Subcutaneous adipose tissue (tissue), 4 donors: ENCODE data around the gene TBL2. TPM values are rescaled to one million over a fixed set of nuclear protein-coding genes. Genes with fewer than 3 reads are reported as not detected.

ENCODE experiments used
- CTCF ChIP-seq: fragments of 450-650 bp; IDR thresholded peaks from one replicate; pipeline ENCODE4 v1.5.1; 2016; ENCODE audit warnings: low read depth, mild to moderate bottlenecking, control low read depth, antibody characterized with exemption, moderate library complexity
- total RNA-seq, 4 donors: library from RNA; depleted of rRNA; stranded (reverse); fragments of >200 nt; gene quantifications; one replicate each; pipeline ENCODE4 v1.1.0, GENCODE V29; 2016

TBL2 gene
- total RNA-seq, 4 donors from 2014 or later: 32.3 to 43.0 (median 37.1) TPM

DNA sequence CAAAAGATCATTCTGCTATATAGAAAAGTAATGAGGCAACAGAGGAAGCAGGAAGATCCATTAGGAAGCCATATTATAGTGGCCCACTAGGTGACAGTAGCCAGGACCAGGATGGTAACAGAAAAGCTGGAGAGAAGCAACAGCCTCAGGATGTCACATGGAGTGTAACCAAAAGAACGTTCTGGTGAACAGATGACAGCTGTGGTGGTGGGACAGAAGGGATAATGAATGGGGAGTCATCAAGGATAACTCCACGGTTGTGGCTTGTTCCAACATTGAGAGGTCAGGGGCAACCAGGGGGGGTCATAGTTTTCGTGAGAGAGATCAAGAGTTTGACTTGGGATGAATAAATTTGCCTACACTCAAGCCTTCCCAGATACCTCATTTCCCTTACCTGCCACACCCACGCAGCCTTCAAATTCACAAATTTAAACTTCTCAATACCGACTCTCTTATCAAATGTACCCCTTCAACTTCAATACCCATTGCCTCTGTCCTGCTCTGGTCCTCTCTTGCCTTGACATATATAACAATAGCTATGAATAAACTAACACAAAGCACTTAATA lies 9.3 kb downstream of the TBL2 start:
- no peak for TF ChIP-seq CTCF

DNA sequence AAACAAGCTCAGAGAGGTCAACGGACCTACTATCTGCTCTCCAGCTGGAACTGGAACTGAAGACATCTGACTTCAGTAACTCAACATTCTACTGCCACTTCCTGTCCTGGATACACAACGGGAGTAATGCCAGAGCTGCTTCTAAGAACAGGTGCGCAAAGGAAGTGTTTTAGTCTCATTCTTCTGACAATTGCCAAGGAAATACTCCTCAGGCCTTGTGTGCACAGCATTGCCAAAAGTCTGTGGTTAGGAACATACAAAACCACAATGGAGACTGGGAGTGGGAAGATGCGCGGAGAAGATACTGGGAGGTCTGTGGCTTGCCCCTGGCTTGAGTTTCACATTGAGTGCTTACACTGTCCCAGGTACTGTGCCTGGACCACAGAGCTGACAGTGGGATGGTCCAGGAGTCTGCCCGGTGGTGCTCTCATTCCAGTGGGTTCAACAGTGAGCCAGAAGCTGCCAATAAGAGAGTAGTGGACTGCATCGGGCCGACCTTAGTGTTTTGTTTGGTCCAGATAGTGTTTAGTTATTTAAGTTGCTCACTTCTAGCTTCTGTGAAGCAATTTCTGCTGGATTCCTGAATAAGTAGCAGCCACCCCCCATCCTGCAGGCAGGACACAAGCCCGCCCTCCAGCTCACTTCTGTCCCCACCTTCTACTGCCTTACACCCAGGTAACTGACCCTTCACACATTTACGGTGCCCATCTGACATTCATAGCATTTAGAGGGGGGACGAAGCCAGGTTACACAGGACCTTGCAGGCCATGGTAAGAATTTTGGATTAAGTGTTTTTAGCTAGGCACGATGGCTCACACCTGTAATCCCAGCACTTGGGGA lies 10.3 kb downstream of the TBL2 start:
- TF ChIP-seq CTCF: no peak

- TF ChIP-seq CTCF: no peak
These were observed 11.2 kb downstream of the TBL2 start for GRCh38 chr7:73567140-73567539.

- TF ChIP-seq CTCF: no peak
These were observed 12.6 kb downstream of the TBL2 start for GRCh38 chr7:73565675-73566340.

DNA sequence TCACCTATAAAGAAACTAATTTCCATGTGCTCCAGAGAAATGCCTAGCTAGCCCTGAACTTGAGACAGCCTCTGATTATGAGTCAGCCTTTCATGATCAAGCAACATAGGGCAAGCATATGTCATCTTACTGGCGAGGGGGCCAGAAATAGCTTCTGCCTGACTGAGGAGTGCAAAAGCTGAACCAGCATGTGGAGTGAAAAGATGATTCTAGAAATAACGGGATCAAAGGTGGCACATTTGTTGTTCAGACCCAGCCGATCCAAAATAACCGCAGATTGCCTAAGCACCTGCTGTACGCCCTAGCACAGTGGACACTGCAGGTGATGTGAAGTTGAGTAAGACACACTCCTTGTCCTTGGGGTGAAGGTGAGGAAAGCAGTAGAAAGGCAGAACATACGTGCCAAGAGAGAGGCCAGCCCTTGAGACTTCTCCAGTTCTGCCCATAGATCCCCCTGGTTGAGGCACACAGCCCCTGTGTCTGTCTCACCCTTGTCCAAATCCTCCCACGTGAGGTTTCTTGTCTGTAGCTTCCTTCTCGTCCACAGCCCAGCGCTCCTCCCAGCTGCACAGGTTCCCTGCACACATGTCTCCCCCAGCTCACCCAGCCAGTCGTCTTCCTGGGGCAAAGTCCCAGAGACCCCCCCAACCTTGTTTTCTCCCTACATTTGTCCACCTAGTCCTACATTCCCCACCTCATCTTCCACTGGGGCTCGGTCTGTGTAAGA lies 18.1 kb downstream of the TBL2 start:
- TF ChIP-seq CTCF: no peak

- TF ChIP-seq CTCF: no peak
These were observed 20.8 kb downstream of the TBL2 start, which contains the start of gene BCL7B for GRCh38 chr7:73557397-73558257. TSS of gene BCL7B (minus strand) at chr7:73557690. CDS start at chr7:73557578, 112 bp downstream.
